ENCODE measurements around the gene PPARGC1A.

Gene PPARGC1A

GRCh38 chr4:23768541-23768940 is 121.3 kb downstream of the PPARGC1A start:
- peak in 1 of 3 experiments; percentile 32 for DNase-seq

GRCh38 chr4:23766344-23766743 is 123.5 kb downstream of the PPARGC1A start:
- no peak for DNase-seq

- no peak for DNase-seq
Observed at GRCh38 chr4:23763559-23763958, 126.3 kb downstream of the PPARGC1A start.

- no peak for DNase-seq
Observed at GRCh38 chr4:23762551-23762950, 127.3 kb downstream of the PPARGC1A start.

GRCh38 chr4:23759066-23759465 is 130.8 kb downstream of the PPARGC1A start:
- no peak for DNase-seq

- no peak for DNase-seq
Observed at GRCh38 chr4:23754688-23755087, 135.2 kb downstream of the PPARGC1A start.

- no peak for DNase-seq
Observed at GRCh38 chr4:23750125-23750524, 139.7 kb downstream of the PPARGC1A start.

GRCh38 chr4:23747281-23747735 is 142.5 kb downstream of the PPARGC1A start:
- DNase-seq, result peak in 1 of 3 experiments; percentile 4

- no peak for DNase-seq
Observed at GRCh38 chr4:23746672-23747071, 143.2 kb downstream of the PPARGC1A start.

GRCh38 chr4:23746027-23746426 is 143.8 kb downstream of the PPARGC1A start:
- DNase-seq, result no peak

GRCh38 chr4:23745377-23745776 is 144.5 kb downstream of the PPARGC1A start:
- no peak for DNase-seq
